Measurements from ENCODE around the gene MOB3A. TPM values are rescaled to one million over a fixed set of nuclear protein-coding genes. Genes with fewer than 3 reads are reported as not detected.

The MOB3A gene
- total RNA-seq, 1 experiment from 2014 or later = 11.7 TPM

GRCh38 chr19:2138061-2138728 lies 42.1 kb upstream of the MOB3A start:
- no peak for TF ChIP-seq CTCF (IDR thresholded peaks at IDR 0.05; ENCODE audit: insufficient read depth in 1 of 2, low read depth in 1 of 2, low read length in 1 of 2, severe bottlenecking in 1 of 2, unreplicated experiment in 1 of 2)
- no peaks in the 10 kb centered on the region for H3K4me1 Mint-ChIP-seq (ENCODE audit: low read depth, unreplicated experiment)
- CTCF ChIA-PET = no interaction called here
- no peaks in the 10 kb centered on the region for H3K27me3 ChIP-seq (replicated peaks; ENCODE audit: control insufficient read depth, insufficient read depth, low read length)
- no peaks in the 10 kb centered on the region for H3K9me3 Mint-ChIP-seq (ENCODE audit: unreplicated experiment)
- no peaks in the 10 kb centered on the region for H3K27me3 Mint-ChIP-seq (ENCODE audit: insufficient read depth, unreplicated experiment)
- no peak overlapping the region for H3K4me3 Mint-ChIP-seq (ENCODE audit: unreplicated experiment)
- H3K9me3 ChIP-seq = no peaks in the 10 kb centered on the region
- peaks cover 71% of the 10 kb centered on the region for H3K36me3 Mint-ChIP-seq (ENCODE audit: insufficient read depth, unreplicated experiment)
- H3K4me1 ChIP-seq = no peaks in the 10 kb centered on the region
- POLR2A ChIA-PET = no interaction called here
- peaks cover 1% of the 10 kb centered on the region; the same call in 1 of the 2 replicates for H3K36me3 ChIP-seq (ENCODE audit: control insufficient read depth, insufficient read depth, low read length)
- no TSS peak for BruUV-seq (replicated peaks)
- no peak for DNase-seq
- no peak overlapping the region for H3K4me3 ChIP-seq (ENCODE audit: low read depth, low read length)
- intact Hi-C loops (cut with micrococcal nuclease; ENCODE audit: unreplicated experiment) = no loop called here
- H3K27ac Mint-ChIP-seq (ENCODE audit: unreplicated experiment) = no peak overlapping the region

GRCh38 chr19:2136796-2137195 lies 40.7 kb upstream of the MOB3A start:
- POLR2A ChIA-PET = no interaction called here

More at GRCh38 chr19:2136796-2137195, 40.7 kb upstream of the MOB3A start:
- CTCF ChIA-PET = no interaction called here
- no peaks in the 10 kb centered on the region for H3K27me3 Mint-ChIP-seq (ENCODE audit: insufficient read depth, unreplicated experiment)
- no peak for TF ChIP-seq CTCF (IDR thresholded peaks at IDR 0.05; ENCODE audit: insufficient read depth in 1 of 2, low read depth in 1 of 2, low read length in 1 of 2, severe bottlenecking in 1 of 2, unreplicated experiment in 1 of 2)
- H3K4me3 ChIP-seq (ENCODE audit: low read depth, low read length) = no peak overlapping the region
- H3K4me1 ChIP-seq = no peaks in the 10 kb centered on the region
- H3K4me1 Mint-ChIP-seq (ENCODE audit: low read depth, unreplicated experiment) = no peaks in the 10 kb centered on the region
- H3K27ac Mint-ChIP-seq (ENCODE audit: unreplicated experiment) = no peak overlapping the region
- H3K9me3 Mint-ChIP-seq (ENCODE audit: unreplicated experiment) = no peaks in the 10 kb centered on the region
- H3K9me3 ChIP-seq = no peaks in the 10 kb centered on the region
- H3K36me3 ChIP-seq (ENCODE audit: control insufficient read depth, insufficient read depth, low read length) = peaks cover 5% of the 10 kb centered on the region
- no peaks in the 10 kb centered on the region for H3K27me3 ChIP-seq (replicated peaks; ENCODE audit: control insufficient read depth, insufficient read depth, low read length)
- BruUV-seq (replicated peaks) = no TSS peak
- intact Hi-C loops (cut with micrococcal nuclease; ENCODE audit: unreplicated experiment) = no loop called here
- peaks cover 80% of the 10 kb centered on the region for H3K36me3 Mint-ChIP-seq (ENCODE audit: insufficient read depth, unreplicated experiment)
- H3K4me3 Mint-ChIP-seq (ENCODE audit: unreplicated experiment) = no peak overlapping the region
- DNase-seq = no peak

Measured in Caco-2 (cell line).